GM12865 (cell line): ENCODE results near the gene GPER1.

ENCODE experiments used
- DNase-seq: peaks from one replicate; pipeline ENCODE4 v3.0.0; 2010; ENCODE audit warnings: low read depth
- H3K4me3 ChIP-seq: 2 replicates; pipeline ENCODE4 v1.5.1; 2011; ENCODE audit warnings: mild to moderate bottlenecking, low read depth, low read length, control low read depth
- TF ChIP-seq, protein P1 (sequence below): IDR thresholded peaks from 2 replicates; pipeline ENCODE4 v1.5.1; 2011; ENCODE audit warnings: low read length, control low read depth, low read depth, inconsistent platforms; ENCODE audit not compliant: insufficient read depth; ENCODE audit errors: missing control alignments

Gene GPER1

GRCh38 chr7:1117321-1117928, 29.5 kb downstream of the GPER1 start:
- H3K4me3 ChIP-seq, result no peak overlapping the region
- TF ChIP-seq, protein P1, sequence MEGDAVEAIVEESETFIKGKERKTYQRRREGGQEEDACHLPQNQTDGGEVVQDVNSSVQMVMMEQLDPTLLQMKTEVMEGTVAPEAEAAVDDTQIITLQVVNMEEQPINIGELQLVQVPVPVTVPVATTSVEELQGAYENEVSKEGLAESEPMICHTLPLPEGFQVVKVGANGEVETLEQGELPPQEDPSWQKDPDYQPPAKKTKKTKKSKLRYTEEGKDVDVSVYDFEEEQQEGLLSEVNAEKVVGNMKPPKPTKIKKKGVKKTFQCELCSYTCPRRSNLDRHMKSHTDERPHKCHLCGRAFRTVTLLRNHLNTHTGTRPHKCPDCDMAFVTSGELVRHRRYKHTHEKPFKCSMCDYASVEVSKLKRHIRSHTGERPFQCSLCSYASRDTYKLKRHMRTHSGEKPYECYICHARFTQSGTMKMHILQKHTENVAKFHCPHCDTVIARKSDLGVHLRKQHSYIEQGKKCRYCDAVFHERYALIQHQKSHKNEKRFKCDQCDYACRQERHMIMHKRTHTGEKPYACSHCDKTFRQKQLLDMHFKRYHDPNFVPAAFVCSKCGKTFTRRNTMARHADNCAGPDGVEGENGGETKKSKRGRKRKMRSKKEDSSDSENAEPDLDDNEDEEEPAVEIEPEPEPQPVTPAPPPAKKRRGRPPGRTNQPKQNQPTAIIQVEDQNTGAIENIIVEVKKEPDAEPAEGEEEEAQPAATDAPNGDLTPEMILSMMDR, result no peak
- DNase-seq, result no peak

DNA sequence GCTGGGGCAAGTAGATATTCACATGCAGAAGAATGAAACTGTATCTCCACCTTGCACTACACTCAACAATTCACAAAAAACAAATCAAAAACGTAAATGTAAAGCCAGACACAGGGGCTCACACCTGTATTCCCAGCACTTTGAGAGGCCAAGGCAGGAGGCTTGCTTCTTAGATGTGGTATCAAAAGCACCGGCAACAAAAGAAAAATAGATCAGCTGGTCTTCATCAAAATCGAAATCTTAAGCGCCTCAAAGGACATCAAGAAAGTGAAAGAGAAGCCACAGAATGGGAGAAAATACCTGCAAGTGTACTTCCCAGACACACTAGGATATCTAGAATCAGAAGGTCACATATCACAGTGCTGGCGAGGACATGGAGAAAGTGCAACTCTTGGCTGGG, 31.3 kb downstream of the GPER1 start:
- no peak for DNase-seq
- no peak overlapping the region for H3K4me3 ChIP-seq
- TF ChIP-seq, protein P1, result no peak

GRCh38 chr7:1120791-1121190, 32.9 kb downstream of the GPER1 start:
- TF ChIP-seq, protein P1, result no peak
- DNase-seq, result no peak
- H3K4me3 ChIP-seq, result no peak overlapping the region

DNA sequence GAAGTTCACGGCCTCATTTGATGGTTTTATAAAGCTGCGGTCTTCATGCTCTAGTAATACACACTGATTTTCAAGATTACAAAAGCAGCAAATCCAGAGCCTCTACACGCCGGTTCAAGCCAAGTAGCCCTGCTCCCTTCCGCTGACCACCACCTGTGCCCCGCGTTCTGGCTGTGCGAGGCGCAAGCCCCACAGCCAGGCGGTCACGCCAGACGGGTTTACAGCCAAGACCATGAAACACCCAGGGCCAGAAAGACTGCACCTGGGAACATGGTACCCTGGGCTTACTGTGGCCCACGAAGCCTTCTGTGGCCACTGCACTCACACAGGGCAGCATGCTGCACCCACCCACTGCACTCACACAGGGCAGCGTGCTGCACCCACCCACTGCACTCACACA, 33.6 kb downstream of the GPER1 start:
- no peak for DNase-seq
- TF ChIP-seq, protein P1, result no peak
- no peak overlapping the region for H3K4me3 ChIP-seq

DNA sequence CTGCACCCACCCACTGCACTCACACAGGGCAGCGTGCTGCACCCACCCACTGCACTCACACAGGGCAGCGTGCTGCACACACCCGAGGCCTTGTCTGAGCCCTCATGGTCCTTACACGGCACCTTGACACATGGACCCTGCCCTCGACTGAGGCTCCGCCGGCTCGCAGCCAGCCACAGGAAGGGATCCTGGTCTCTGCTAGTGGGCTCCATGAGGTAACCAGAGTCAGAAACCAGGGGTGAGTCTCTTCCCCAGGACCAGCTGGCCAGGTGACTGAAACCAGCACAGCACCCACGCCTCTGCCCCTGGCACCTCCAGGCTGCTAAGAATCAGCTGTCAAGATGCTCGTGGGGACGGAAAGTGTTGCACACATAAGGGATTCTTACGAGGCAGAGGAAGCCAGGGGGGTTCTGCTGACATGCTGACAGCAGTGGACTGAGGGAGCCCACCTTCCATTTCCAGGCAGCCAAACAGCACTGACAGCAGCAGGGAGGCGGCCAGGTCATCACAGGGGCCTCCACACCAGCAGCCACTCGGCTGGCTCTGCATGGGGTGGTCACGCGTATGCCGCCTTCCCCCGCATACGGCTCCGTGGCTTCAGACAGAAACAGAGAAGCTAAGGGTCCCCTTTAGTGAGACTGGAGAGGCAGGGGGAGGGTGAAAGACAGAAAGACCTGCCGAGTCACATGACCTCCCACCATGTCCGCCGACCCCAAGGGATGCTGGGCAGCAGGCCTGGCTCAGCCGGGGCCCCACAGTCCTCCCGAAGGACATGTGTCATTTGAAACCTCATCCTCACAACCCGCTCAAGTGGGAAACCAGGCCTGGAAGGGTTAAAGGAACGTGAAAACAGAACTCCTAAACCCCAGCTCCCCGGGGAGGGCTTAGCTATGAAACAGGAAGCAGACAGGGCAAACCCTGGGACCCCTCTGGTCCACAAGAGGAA, 34.2 kb downstream of the GPER1 start:
- TF ChIP-seq, protein P1, result no peak
- no peak overlapping the region for H3K4me3 ChIP-seq
- DNase-seq, result no peak

DNA sequence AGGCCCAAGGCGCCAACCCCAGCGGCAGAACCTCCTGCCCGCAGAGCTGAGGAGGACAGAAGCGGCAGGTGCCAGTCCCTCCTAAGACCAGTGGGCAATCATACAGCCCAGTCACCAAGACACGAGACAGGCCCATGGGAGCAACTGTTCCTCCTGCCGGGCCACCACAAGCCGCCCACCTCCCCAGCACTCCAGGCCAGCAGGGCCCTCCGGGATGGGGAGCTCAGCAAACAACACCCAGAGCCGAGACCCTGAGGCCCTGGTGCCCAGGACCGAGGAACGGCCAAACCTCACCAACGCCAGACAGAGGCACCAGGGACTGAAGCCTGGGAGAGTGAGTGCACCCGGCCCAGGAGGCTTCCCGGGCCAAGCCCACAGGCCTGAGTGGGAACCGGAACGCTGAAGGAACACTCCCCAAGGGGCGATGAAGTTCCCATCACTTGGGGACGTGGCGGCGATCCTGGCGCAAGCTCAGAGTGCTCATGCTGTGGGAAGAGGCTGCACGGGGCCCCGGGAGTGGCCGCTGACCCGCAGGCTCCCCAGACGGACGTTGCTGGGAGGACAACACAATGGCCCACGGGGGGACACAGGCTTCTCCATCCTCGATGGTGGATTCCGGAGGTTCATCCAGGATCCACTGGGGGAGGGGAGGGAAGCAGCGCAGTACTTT, 35.1 kb downstream of the GPER1 start:
- DNase-seq, result no peak
- H3K4me3 ChIP-seq, result no peak overlapping the region

More for the DNA sequence above, 35.1 kb downstream of the GPER1 start:
- TF ChIP-seq, protein P1, result no peak
